DMS53 treated with DMSO at 0.1 percent for 48 hours (cell line): ENCODE data around the gene SCN10A.

Experiments
- DNase-seq: peaks from one replicate; lab custom pipeline; 2025; ENCODE audit not compliant: unreplicated experiment; lab: John Stamatoyannopoulos, UW

The SCN10A gene

GRCh38 chr3:38655708-38656300, 160.2 kb downstream of the SCN10A start:
- no peak for DNase-seq

- DNase-seq: no peak
Observed at GRCh38 chr3:38653685-38654537, 162.1 kb downstream of the SCN10A start.

GRCh38 chr3:38652934-38653333, 163.1 kb downstream of the SCN10A start:
- DNase-seq: no peak

- no peak for DNase-seq
Observed at GRCh38 chr3:38651153-38651789, 164.7 kb downstream of the SCN10A start.

- no peak for DNase-seq
Observed at GRCh38 chr3:38650248-38650951, 165.6 kb downstream of the SCN10A start.

- DNase-seq: no peak
Observed at GRCh38 chr3:38649500-38650247, 166.3 kb downstream of the SCN10A start, which contains the start of gene SCN5A. Gene SCN5A, minus strand, starts transcription at chr3:38649687. Its CDS starts 16,380 bp downstream, at chr3:38633307.

GRCh38 chr3:38648659-38649499, 167.1 kb downstream of the SCN10A start:
- DNase-seq: no peak

GRCh38 chr3:38648024-38648658, 167.9 kb downstream of the SCN10A start:
- no peak for DNase-seq

- no peak for DNase-seq
Observed at GRCh38 chr3:38647217-38647970, 168.6 kb downstream of the SCN10A start.
